Loucy (cell line): Measurements from ENCODE around the gene SPOCK2.

Experiments
- CTCF ChIP-seq: fragments of 200-600 bp; sonication (generic); conservative IDR thresholded peaks from 2 replicates; pipeline ENCODE4 v1.5.1; 2014; ENCODE audit warnings: mild to moderate bottlenecking, antibody characterized with exemption, low read length
- EZH2phosphoT487 ChIP-seq: fragments of 200-600 bp; IDR thresholded peaks from 2 replicates; pipeline ENCODE4 v1.6.1; 2018; ENCODE audit warnings: antibody characterized with exemption, mild to moderate bottlenecking, moderate library complexity, borderline replicate concordance

GRCh38 chr10:72075376-72076115 lies 12.8 kb downstream of the SPOCK2 start:
- TF ChIP-seq CTCF (no peak), EZH2phosphoT487 (no peak)
